ENCODE data around the gene GJB6. TPM values are rescaled to one million over a fixed set of nuclear protein-coding genes. Genes with fewer than 3 reads are reported as not detected.

The GJB6 gene
- total and polyA plus RNA-seq, 3 experiments from 2014 or later: 7.3 to 7.7 TPM; not detected in 1

DNA sequence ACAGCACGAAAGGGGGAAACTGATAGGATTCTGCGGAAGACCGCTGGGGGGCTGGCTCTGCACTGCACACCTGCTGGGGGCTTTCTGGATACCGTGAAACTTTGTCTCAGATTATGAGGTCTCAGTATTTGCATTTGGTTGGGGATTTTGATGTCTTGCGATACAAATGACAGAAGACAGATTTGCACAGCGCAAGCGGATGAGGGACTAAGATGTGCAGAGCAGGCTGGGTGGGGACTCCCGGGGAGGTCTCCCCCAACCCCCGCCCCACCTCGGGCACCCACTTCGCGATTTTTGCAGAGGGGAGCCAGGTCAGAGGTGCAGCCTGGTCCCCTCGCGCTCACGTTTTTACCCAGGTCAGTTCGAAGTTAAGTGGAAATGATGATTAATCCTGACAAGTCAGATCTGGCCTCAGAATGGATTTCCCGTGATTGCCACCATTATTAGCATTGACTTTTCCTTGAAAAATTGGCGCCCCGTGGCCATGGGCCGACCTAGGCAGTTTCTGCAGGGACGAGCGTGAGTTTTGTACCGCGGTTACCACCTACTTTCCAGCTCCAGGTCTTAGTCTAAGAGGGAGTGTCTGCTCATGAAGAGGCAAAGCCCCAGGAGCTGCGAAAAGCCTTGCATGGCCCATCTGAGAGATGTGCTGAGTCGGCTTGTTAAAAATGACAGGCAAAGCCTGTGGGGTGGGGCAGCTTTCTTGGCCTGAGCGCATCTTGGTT is 38.0 kb downstream of the GJB6 start:
- Histone ChIP-seq H3K9me3 (ENCODE audit: low read length) (no peaks in the 10 kb centered on the region), H3K4me1 (ENCODE audit: insufficient read depth, low read length) (peaks cover 22% of the 10 kb centered on the region), H3K27ac (ENCODE audit: low read depth, low read length) (no peak overlapping the region), H3K36me3 (ENCODE audit: insufficient read depth, low read length) (no peaks in the 10 kb centered on the region), H3K4me3 (ENCODE audit: low read length) (peak overlapping the region; percentile 50), H3K27me3 (ENCODE audit: insufficient read depth, low read length, poor library complexity, severe bottlenecking) (peaks cover 56% of the 10 kb centered on the region)
- peaks cover 48 to 75% of the 10 kb centered on the region in 2 donors for H3K27me3 Mint-ChIP-seq
- peak overlapping the region in 2 of 8 donors; percentile 25 to 36 for H3K27ac Mint-ChIP-seq
- ChIA-PET POLR2A (no interaction called here), CTCF (interaction anchor here (1.5 kb wide), 1 partner anchor 10 kb away, joined by 4 read pairs; no protein-coding TSS in a partner anchor)
- H3K36me3 Mint-ChIP-seq: no peaks in the 10 kb centered on the region
- peak in 1 of 5 donors; percentile 29 for DNase-seq
- peak overlapping the region; percentile 31 to 83 (median 74) for H3K4me3 Mint-ChIP-seq
- H3K9me3 Mint-ChIP-seq: no peaks in the 10 kb centered on the region
- H3K4me1 Mint-ChIP-seq: peaks cover 21 to 34% (median 22%) of the 10 kb centered on the region in 3 donors

DNA sequence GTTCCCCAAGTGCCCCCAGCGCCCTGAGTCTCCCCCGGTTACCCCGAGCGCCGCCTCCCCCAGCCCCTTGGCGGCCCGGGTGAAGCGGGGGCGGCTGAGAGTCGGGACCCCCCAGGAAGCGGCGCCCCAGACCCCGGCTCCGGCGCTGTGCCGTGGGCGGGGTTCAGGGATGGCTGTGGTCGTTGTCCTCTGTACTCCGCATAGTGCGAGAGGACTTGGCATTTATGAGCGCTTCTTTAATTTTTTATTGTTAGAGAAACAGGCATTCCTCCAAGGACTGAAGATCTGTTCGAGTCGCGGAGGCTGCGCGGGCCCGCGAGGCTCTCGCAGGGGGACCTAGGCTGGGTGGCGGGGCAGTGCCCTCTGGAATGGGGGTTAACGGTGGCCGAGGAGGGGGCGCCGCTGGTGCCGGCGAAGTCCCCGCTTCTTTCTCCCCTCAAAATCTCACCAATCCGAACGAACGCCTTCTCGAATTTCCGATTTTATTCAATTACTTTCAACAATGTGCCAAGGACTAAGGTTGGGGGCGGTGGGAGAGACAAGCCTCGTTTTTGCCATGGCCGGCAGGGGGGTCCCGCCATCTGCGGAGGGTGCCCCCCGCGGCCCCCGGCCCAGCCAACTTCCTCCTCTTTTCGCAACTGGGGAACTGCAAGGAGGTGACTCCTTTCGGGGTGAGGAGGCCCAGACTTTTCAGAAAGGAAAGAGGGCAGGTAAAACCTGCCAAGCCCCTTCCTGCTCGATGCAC is 38.8 kb downstream of the GJB6 start:
- no peaks in the 10 kb centered on the region for H3K9me3 ChIP-seq (ENCODE audit: low read length)
- no peak for DNase-seq
- H3K36me3 ChIP-seq (ENCODE audit: insufficient read depth, low read length): no peaks in the 10 kb centered on the region
- Mint-ChIP-seq H3K4me1 (peaks cover 21 to 34% (median 22%) of the 10 kb centered on the region in 3 donors), H3K4me3 (peak overlapping the region; percentile 31 to 83 (median 74)), H3K27ac (peak overlapping the region in 2 of 8 donors; percentile 0 to 25), H3K9me3 (no peaks in the 10 kb centered on the region), H3K27me3 (peaks cover 50 to 71% of the 10 kb centered on the region in 2 donors), H3K36me3 (no peaks in the 10 kb centered on the region)
- H3K4me3 ChIP-seq (ENCODE audit: low read length): peak overlapping the region; percentile 50
- ChIA-PET POLR2A (no interaction called here), CTCF (no interaction called here)
- no peak overlapping the region for H3K27ac ChIP-seq (ENCODE audit: low read depth, low read length)
- peaks cover 56% of the 10 kb centered on the region for H3K27me3 ChIP-seq (ENCODE audit: insufficient read depth, low read length, poor library complexity, severe bottlenecking)
- H3K4me1 ChIP-seq (ENCODE audit: insufficient read depth, low read length): peaks cover 22% of the 10 kb centered on the region

DNA sequence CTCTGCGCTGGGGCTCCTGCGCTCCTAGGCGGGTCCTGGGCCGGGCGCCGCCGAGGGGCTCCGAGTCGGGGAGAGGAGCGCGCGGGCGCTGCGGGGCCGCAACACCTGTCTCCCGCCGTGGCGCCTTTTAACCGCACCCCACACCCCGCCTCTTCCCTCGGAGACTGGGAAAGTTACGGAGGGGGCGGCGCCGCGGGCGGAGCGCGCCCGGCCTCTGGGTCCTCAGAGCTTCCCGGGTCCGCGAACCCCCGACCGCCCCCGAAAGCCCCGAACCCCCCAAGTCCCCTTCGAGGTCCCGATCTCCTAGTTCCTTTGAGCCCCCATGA is 39.3 kb downstream of the GJB6 start, which contains the start of gene GJB2:
GJB2 (minus strand) TSS at position 103 of the 326 bp plus-strand sequence. CDS start 3,357 bp downstream, outside the sequence.
- ChIA-PET POLR2A (no interaction called here), CTCF (no interaction called here)
- H3K36me3 ChIP-seq (ENCODE audit: insufficient read depth, low read length): no peaks in the 10 kb centered on the region
- Mint-ChIP-seq H3K4me3 (peak within 1 kb of the TSS; percentile 52 to 86 (median 74)), H3K27ac (peak within 1 kb of the TSS in 2 of 8 donors; percentile 0 to 25), H3K4me1 (peaks cover 21 to 34% (median 22%) of the 10 kb centered on the region in 3 donors), H3K27me3 (peaks cover 50 to 67% of the 10 kb centered on the region in 2 donors), H3K36me3 (no peaks in the 10 kb centered on the region), H3K9me3 (no peaks in the 10 kb centered on the region)
- H3K27ac ChIP-seq (ENCODE audit: low read depth, low read length): no peak within 1 kb of the TSS
- H3K9me3 ChIP-seq (ENCODE audit: low read length): no peaks in the 10 kb centered on the region
- DNase-seq: peak in 2 of 5 donors; percentile 14 to 23
- H3K4me3 ChIP-seq (ENCODE audit: low read length): peak within 1 kb of the TSS; percentile 50
- H3K27me3 ChIP-seq (ENCODE audit: insufficient read depth, low read length, poor library complexity, severe bottlenecking): peaks cover 56% of the 10 kb centered on the region
- peaks cover 22% of the 10 kb centered on the region for H3K4me1 ChIP-seq (ENCODE audit: insufficient read depth, low read length)

DNA sequence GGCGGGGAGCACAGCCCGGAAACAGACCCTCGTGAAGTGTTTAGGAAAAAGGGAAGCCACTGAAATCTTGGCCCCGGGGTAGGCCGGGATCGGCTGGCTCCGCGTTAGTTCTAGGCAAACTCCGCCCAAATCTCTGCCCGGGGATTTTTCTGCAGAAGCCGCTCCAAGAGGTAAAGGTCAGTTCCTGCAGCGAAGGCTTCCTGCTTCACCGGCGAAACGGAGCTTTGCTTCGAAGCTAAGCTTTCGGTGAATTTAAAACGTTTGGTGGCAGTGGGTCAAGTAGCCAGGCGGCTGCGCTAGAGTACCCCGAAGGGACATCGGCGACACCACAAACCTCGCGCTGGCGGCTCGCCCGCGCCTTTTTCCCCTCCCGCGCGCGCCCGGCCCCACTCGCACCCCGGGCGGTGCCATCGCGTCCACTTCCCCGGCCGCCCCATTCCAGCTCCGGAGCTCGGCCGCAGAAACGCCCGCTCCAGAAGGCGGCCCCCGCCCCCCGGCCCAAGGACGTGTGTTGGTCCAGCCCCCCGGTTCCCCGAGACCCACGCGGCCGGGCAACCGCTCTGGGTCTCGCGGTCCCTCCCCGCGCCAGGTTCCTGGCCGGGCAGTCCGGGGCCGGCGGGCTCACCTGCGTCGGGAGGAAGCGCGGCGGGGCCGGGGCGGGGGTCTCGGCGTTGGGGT is 39.8 kb downstream of the GJB6 start:
- Histone ChIP-seq H3K27me3 (ENCODE audit: insufficient read depth, low read length, poor library complexity, severe bottlenecking) (peaks cover 56% of the 10 kb centered on the region), H3K9me3 (ENCODE audit: low read length) (no peaks in the 10 kb centered on the region), H3K4me1 (ENCODE audit: insufficient read depth, low read length) (peaks cover 22% of the 10 kb centered on the region), H3K27ac (ENCODE audit: low read depth, low read length) (no peak overlapping the region), H3K4me3 (ENCODE audit: low read length) (no peak overlapping the region), H3K36me3 (ENCODE audit: insufficient read depth, low read length) (no peaks in the 10 kb centered on the region)
- Mint-ChIP-seq H3K4me1 (peaks cover 21 to 33% (median 22%) of the 10 kb centered on the region in 3 donors), H3K4me3 (peak overlapping the region; percentile 45 to 86 (median 60)), H3K36me3 (no peaks in the 10 kb centered on the region), H3K27ac (no peak overlapping the region), H3K9me3 (no peaks in the 10 kb centered on the region), H3K27me3 (peaks cover 50 to 62% of the 10 kb centered on the region in 2 donors)
- CTCF ChIA-PET: no interaction called here
- DNase-seq: no peak
- POLR2A ChIA-PET: no interaction called here

DNA sequence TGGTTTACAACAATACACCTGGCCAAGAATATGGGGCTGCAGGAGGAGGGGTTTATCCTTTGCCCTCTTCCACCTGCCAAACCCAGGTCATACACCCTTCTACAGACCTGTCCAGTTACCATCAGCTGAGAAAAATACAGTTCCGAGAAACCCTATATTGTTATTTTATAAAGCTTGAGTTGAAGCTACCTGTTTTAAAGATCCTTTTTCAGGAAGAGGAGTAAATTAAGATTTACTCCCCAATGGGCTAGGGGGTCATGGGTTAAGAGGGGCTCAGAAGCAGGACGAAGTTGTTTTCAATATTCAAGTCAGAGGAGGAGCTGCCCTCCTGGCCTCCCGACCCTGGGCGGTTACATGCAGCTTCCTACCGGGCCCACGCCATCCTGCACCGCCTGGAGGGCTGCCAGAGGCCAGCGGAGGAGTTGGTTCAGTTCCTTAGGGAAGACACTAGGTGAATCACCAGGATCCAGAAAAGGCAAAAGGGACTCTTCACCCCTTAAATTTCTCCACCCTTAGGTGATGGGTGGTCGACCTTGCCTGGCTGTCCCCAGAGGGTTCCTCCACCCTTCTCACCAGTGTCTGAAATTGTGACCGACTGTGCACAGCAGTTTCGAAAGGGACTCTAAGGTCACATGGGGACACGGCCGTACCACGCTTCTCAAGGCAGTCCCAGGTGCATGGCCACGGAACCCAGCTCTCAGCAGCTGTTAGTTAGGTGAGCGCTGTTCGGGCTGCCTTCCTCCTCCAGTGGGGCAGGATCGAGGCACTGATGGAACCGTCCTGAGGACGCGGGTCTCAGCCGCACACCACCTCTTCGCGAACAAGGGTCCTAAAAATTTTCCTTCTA is 40.6 kb downstream of the GJB6 start:
- POLR2A ChIA-PET: no interaction called here
- DNase-seq: no peak
- Histone ChIP-seq H3K27ac (ENCODE audit: low read depth, low read length) (no peak overlapping the region), H3K4me1 (ENCODE audit: insufficient read depth, low read length) (peaks cover 22% of the 10 kb centered on the region), H3K27me3 (ENCODE audit: insufficient read depth, low read length, poor library complexity, severe bottlenecking) (peaks cover 49% of the 10 kb centered on the region), H3K36me3 (ENCODE audit: insufficient read depth, low read length) (no peaks in the 10 kb centered on the region), H3K9me3 (ENCODE audit: low read length) (no peaks in the 10 kb centered on the region), H3K4me3 (ENCODE audit: low read length) (no peak overlapping the region)
- H3K36me3 Mint-ChIP-seq: no peaks in the 10 kb centered on the region
- CTCF ChIA-PET: interaction anchor here (1.1 kb wide), 1 partner anchor 9 kb away, joined by 6 read pairs; no protein-coding TSS in a partner anchor
- H3K4me3 Mint-ChIP-seq: peak overlapping the region; percentile 52 to 86 (median 62)
- no peak overlapping the region for H3K27ac Mint-ChIP-seq
- H3K27me3 Mint-ChIP-seq: peaks cover 52 to 54% of the 10 kb centered on the region in 2 donors
- peaks cover 21 to 30% (median 22%) of the 10 kb centered on the region in 3 donors for H3K4me1 Mint-ChIP-seq
- no peaks in the 10 kb centered on the region for H3K9me3 Mint-ChIP-seq

DNA sequence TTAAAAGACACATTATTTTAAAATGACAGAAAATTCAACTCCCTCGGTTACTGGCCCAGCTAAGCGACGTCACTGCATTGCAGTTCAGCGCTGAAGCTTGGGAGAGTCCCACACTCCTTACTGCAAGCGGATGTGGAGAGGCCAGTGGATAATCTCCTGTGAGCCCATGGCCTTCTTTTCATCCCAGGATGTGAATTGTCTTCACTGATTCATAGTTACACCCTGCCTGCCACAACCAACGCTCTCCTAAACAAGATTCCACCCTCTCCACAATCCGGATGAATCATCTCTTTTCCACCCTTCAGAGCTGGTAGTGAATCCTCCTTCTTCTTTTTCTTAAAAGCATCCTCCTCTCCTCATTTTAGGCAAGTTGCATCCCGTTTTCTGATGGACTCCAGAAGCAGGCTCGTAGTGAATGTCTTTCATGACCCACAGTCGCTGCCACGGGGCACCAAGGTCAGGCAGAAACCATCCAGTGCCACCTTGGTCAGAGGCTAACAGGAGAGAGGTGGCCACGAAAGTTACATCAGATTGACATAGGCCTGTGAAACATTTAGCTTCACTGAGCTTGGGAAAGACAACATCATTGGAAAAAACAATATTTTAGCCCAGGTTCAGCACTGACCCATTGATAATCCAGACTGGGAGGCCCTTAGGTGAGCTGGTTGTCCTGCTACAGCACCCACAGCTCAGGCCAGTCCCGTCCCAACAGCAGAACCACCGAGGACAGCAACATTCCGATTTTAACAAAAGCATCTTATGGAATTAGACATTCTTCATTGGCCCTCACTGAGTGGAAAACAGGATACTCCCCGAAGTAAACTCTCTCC is 41.4 kb downstream of the GJB6 start:
- Mint-ChIP-seq H3K27ac (no peak overlapping the region), H3K9me3 (no peaks in the 10 kb centered on the region), H3K4me3 (peak overlapping the region in 4 of 7 donors; percentile 0 to 56 (median 30)), H3K36me3 (no peaks in the 10 kb centered on the region), H3K4me1 (peaks cover 21 to 30% (median 22%) of the 10 kb centered on the region in 3 donors), H3K27me3 (peaks cover 46 to 47% of the 10 kb centered on the region in 2 donors)
- Histone ChIP-seq H3K4me1 (ENCODE audit: insufficient read depth, low read length) (peaks cover 22% of the 10 kb centered on the region), H3K27ac (ENCODE audit: low read depth, low read length) (no peak overlapping the region), H3K27me3 (ENCODE audit: insufficient read depth, low read length, poor library complexity, severe bottlenecking) (peaks cover 41% of the 10 kb centered on the region), H3K36me3 (ENCODE audit: insufficient read depth, low read length) (no peaks in the 10 kb centered on the region), H3K9me3 (ENCODE audit: low read length) (no peaks in the 10 kb centered on the region), H3K4me3 (ENCODE audit: low read length) (no peak overlapping the region)
- CTCF ChIA-PET: interaction anchor here (1.1 kb wide), 1 partner anchor 8 kb away, joined by 6 read pairs; no protein-coding TSS in a partner anchor
- no peak for DNase-seq
- POLR2A ChIA-PET: no interaction called here

DNA sequence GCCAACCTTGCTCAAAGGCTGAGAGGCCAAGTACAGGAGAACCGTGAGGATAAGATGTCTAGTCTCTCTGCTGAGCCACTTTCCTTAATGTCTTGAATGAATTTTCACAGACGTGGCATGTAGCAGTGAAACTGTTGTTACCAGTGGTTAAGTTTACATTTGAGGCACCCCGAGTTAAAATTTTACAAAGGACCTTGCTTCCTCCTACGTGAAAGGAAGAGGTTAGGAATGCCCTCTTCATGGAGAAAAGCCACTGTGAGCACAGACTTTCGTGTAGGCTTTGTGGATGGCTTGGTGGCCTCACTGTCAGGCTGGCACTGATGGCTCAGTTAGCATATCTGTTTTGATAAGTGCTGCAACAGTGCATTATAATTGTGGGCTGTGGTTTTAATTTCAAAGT is 42.0 kb downstream of the GJB6 start:
- Mint-ChIP-seq H3K27ac (no peak overlapping the region), H3K36me3 (no peaks in the 10 kb centered on the region), H3K9me3 (no peaks in the 10 kb centered on the region), H3K4me1 (peaks cover 20 to 30% (median 22%) of the 10 kb centered on the region in 3 donors), H3K27me3 (peaks cover 42 to 44% of the 10 kb centered on the region in 2 donors), H3K4me3 (peak overlapping the region in 1 of 7 donors; percentile 41)
- ChIA-PET POLR2A (no interaction called here), CTCF (interaction anchor here (0.8 kb wide), 1 partner anchor 12 kb away, joined by 3 read pairs; no protein-coding TSS in a partner anchor)
- H3K27me3 ChIP-seq (ENCODE audit: insufficient read depth, low read length, poor library complexity, severe bottlenecking): peaks cover 35% of the 10 kb centered on the region
- H3K27ac ChIP-seq (ENCODE audit: low read depth, low read length): no peak overlapping the region
- no peaks in the 10 kb centered on the region for H3K36me3 ChIP-seq (ENCODE audit: insufficient read depth, low read length)
- no peak overlapping the region for H3K4me3 ChIP-seq (ENCODE audit: low read length)
- peaks cover 22% of the 10 kb centered on the region for H3K4me1 ChIP-seq (ENCODE audit: insufficient read depth, low read length)
- DNase-seq: no peak
- no peaks in the 10 kb centered on the region for H3K9me3 ChIP-seq (ENCODE audit: low read length)

Data from CD8-positive, alpha-beta memory T cell (primary cell).